ENCODE measurements around the gene IL1RAPL1.

The IL1RAPL1 gene

GRCh38 chrX:28576117-28576516 is 11.1 kb upstream of the IL1RAPL1 start:
- TF ChIP-seq EZH2phosphoT487 (IDR thresholded peaks at IDR 0.05; ENCODE audit: borderline replicate concordance) (no peak), CTCF (conservative IDR thresholded peaks at IDR 0.05; ENCODE audit: low read length) (no peak)

GRCh38 chrX:28581522-28581921 is 5.7 kb upstream of the IL1RAPL1 start:
- no peaks in the 10 kb centered on the region for H3K9me2 ChIP-seq (replicated peaks; ENCODE audit: low read depth, low read length)
- H3F3A ChIP-seq (ENCODE audit: low read depth), result no peaks in the 10 kb centered on the region
- H3K4me1 ChIP-seq (ENCODE audit: insufficient read depth, low read length, poor library complexity, severe bottlenecking), result no peaks in the 10 kb centered on the region
- no peak overlapping the region for H3K4me2 ChIP-seq (ENCODE audit: low read depth, low read length, poor library complexity, severe bottlenecking)
- H2AFZ ChIP-seq (ENCODE audit: low read length), result no peak overlapping the region
- H3K36me3 ChIP-seq (ENCODE audit: insufficient read depth, low read length), result no peaks in the 10 kb centered on the region
- no peaks in the 10 kb centered on the region for H3K9me3 ChIP-seq (ENCODE audit: insufficient read depth, low read depth, low read length)
- TF ChIP-seq CTCF (conservative IDR thresholded peaks at IDR 0.05; ENCODE audit: low read length) (no peak), EZH2phosphoT487 (IDR thresholded peaks at IDR 0.05; ENCODE audit: borderline replicate concordance) (no peak)
- no peaks in the 10 kb centered on the region for H3K79me2 ChIP-seq (ENCODE audit: insufficient read depth, low read length)
- no peak overlapping the region for H3K4me3 ChIP-seq (ENCODE audit: low read length, poor library complexity, severe bottlenecking)
- no peaks in the 10 kb centered on the region for H4K20me1 ChIP-seq (ENCODE audit: insufficient read depth, low read length, poor library complexity, severe bottlenecking)
- H3K27me3 ChIP-seq (ENCODE audit: insufficient read depth, low read length, poor library complexity, severe bottlenecking), result no peaks in the 10 kb centered on the region
- no peak overlapping the region for H3K9ac ChIP-seq (ENCODE audit: low read depth, low read length, poor library complexity, severe bottlenecking)

More at GRCh38 chrX:28576117-28576516, 11.1 kb upstream of the IL1RAPL1 start:
- no peaks in the 10 kb centered on the region for H3K9me3 ChIP-seq (ENCODE audit: insufficient read depth, low read depth, low read length)
- H3K79me2 ChIP-seq (ENCODE audit: insufficient read depth, low read length), result no peaks in the 10 kb centered on the region
- no peak overlapping the region for H3K4me2 ChIP-seq (ENCODE audit: low read depth, low read length, poor library complexity, severe bottlenecking)
- no peaks in the 10 kb centered on the region for H3K27me3 ChIP-seq (ENCODE audit: insufficient read depth, low read length, poor library complexity, severe bottlenecking)
- no peaks in the 10 kb centered on the region for H3K36me3 ChIP-seq (ENCODE audit: insufficient read depth, low read length)
- no peak overlapping the region for H3K4me3 ChIP-seq (ENCODE audit: low read length, poor library complexity, severe bottlenecking)
- H3F3A ChIP-seq (ENCODE audit: low read depth), result no peaks in the 10 kb centered on the region
- H4K20me1 ChIP-seq (ENCODE audit: insufficient read depth, low read length, poor library complexity, severe bottlenecking), result no peaks in the 10 kb centered on the region
- no peak overlapping the region for H2AFZ ChIP-seq (ENCODE audit: low read length)
- H3K4me1 ChIP-seq (ENCODE audit: insufficient read depth, low read length, poor library complexity, severe bottlenecking), result no peaks in the 10 kb centered on the region
- H3K9ac ChIP-seq (ENCODE audit: low read depth, low read length, poor library complexity, severe bottlenecking), result no peak overlapping the region
- H3K9me2 ChIP-seq (replicated peaks; ENCODE audit: low read depth, low read length), result no peaks in the 10 kb centered on the region

GRCh38 chrX:28582511-28582910 is 4.7 kb upstream of the IL1RAPL1 start:
- Histone ChIP-seq H3K27me3 (ENCODE audit: insufficient read depth, low read length, poor library complexity, severe bottlenecking) (no peaks in the 10 kb centered on the region), H3K9me3 (ENCODE audit: insufficient read depth, low read depth, low read length) (no peaks in the 10 kb centered on the region), H3K9ac (ENCODE audit: low read depth, low read length, poor library complexity, severe bottlenecking) (no peak overlapping the region), H2AFZ (ENCODE audit: low read length) (no peak overlapping the region), H4K20me1 (ENCODE audit: insufficient read depth, low read length, poor library complexity, severe bottlenecking) (no peaks in the 10 kb centered on the region), H3K9me2 (replicated peaks; ENCODE audit: low read depth, low read length) (no peaks in the 10 kb centered on the region), H3K4me3 (ENCODE audit: low read length, poor library complexity, severe bottlenecking) (no peak overlapping the region), H3K4me2 (ENCODE audit: low read depth, low read length, poor library complexity, severe bottlenecking) (no peak overlapping the region), H3K79me2 (ENCODE audit: insufficient read depth, low read length) (no peaks in the 10 kb centered on the region), H3K36me3 (ENCODE audit: insufficient read depth, low read length) (no peaks in the 10 kb centered on the region), H3K4me1 (ENCODE audit: insufficient read depth, low read length, poor library complexity, severe bottlenecking) (no peaks in the 10 kb centered on the region), H3F3A (ENCODE audit: low read depth) (no peaks in the 10 kb centered on the region)
- TF ChIP-seq EZH2phosphoT487 (IDR thresholded peaks at IDR 0.05; ENCODE audit: borderline replicate concordance), result no peak
- no peak for TF ChIP-seq CTCF (conservative IDR thresholded peaks at IDR 0.05; ENCODE audit: low read length)
